PC-9 (cell line): ENCODE results near the gene PCDHB15. TPM values are rescaled to one million over a fixed set of nuclear protein-coding genes. Genes with fewer than 3 reads are reported as not detected.
"Not testable (repeated sequence)": the region's sequence is repeated elsewhere in the genome, so short reads cannot be mapped to it uniquely, and the experiment has no call there.

Source experiments
- BruUV-seq: library from RNA; stranded (reverse); fragments of 400-500 nt; replicated peaks from 2 replicates; lab custom pipeline; 2021; lab: Mats Ljungman, UMichigan
- CTCF ChIA-PET: fragments of 300-600 bp; sonication (Branson Sonifier 250); formaldehyde crosslinking; loops from one replicate; lab custom pipeline; 2022; ENCODE audit warnings: antibody characterized with exemption; lab: Charles Lee
- POLR2A ChIA-PET: fragments of 300-600 bp; sonication (Branson Sonifier 250); formaldehyde crosslinking; loops from one replicate; lab custom pipeline; 2022; ENCODE audit warnings: antibody characterized with exemption; ENCODE audit not compliant: unreplicated experiment; lab: Charles Lee
- DNase-seq, 2 experiments: peaks; one replicate each; pipeline versions ENCODE4 v3.0.0 to v3.0.0-alpha.2; 2015 to 2022; ENCODE audit warnings: mixed read lengths in 1 of 2
- H2AFZ ChIP-seq: fragments of 200-600 bp; sonication (generic); 2 replicates; pipeline ENCODE4 v1.8.1; 2017; ENCODE audit warnings: antibody characterized with exemption
- H3F3A ChIP-seq: fragments of 200-600 bp; sonication (generic); 2 replicates; pipeline ENCODE4 v1.8.1; 2017; ENCODE audit warnings: antibody characterized with exemption, mild to moderate bottlenecking, low read depth; ENCODE audit not compliant: insufficient read depth
- H3K27ac ChIP-seq: fragments of 200-600 bp; sonication (generic); 2 replicates; pipeline ENCODE4 v1.6.1; 2016; ENCODE audit warnings: mixed run types
- H3K27me3 ChIP-seq: fragments of 200-600 bp; sonication (generic); 2 replicates; pipeline ENCODE4 v1.6.1; 2016; ENCODE audit warnings: low read depth, mixed run types; ENCODE audit not compliant: insufficient read depth
- H3K36me3 ChIP-seq: fragments of 200-600 bp; sonication (generic); 2 replicates; pipeline ENCODE4 v1.6.1; 2016; ENCODE audit warnings: low read depth, mixed run types
- H3K4me1 ChIP-seq: fragments of 200-600 bp; sonication (generic); replicated peaks from 2 replicates; pipeline ENCODE4 v1.6.1; 2016; ENCODE audit warnings: mixed run types; ENCODE audit not compliant: insufficient read depth
- H3K4me2 ChIP-seq: fragments of 200-600 bp; sonication (generic); 2 replicates; pipeline ENCODE4 v1.6.1; 2017; ENCODE audit warnings: mixed run types
- H3K4me3 ChIP-seq: fragments of 200-600 bp; sonication (generic); 2 replicates; pipeline ENCODE4 v1.6.1; 2016; ENCODE audit warnings: mixed run types
- H3K79me2 ChIP-seq: fragments of 200-600 bp; sonication (generic); 2 replicates; pipeline ENCODE4 v1.6.1; 2017; ENCODE audit warnings: low read depth, mixed run types
- H3K9me2 ChIP-seq: fragments of 200-600 bp; sonication (generic); 2 replicates; pipeline ENCODE4 v1.8.1; 2017; ENCODE audit warnings: mild to moderate bottlenecking; ENCODE audit not compliant: insufficient read depth
- H3K9me3 ChIP-seq: fragments of 200-600 bp; sonication (generic); 2 replicates; pipeline ENCODE4 v1.8.1; 2016; ENCODE audit warnings: low read depth; ENCODE audit not compliant: insufficient read depth
- H4K20me1 ChIP-seq: fragments of 200-600 bp; sonication (generic); 2 replicates; pipeline ENCODE4 v1.8.1; 2017; ENCODE audit not compliant: insufficient read depth
- intact Hi-C: fragments of 100-400 bp; cut with micrococcal nuclease; formaldehyde crosslinking; loops from one replicate; pipeline ENCODE4 v1.10.0; 2022; ENCODE audit not compliant: unreplicated experiment
- total RNA-seq: library from RNA; stranded (reverse); gene quantifications from 2 replicates; pipeline ENCODE4 v1.2.3, GENCODE V29; 2021
- TF ChIP-seq, protein P1 (sequence below): fragments of 200-600 bp; sonication (generic); conservative IDR thresholded peaks from 2 replicates; pipeline ENCODE4 v1.6.1; 2017; ENCODE audit warnings: mixed run types, antibody characterized with exemption, mild to moderate bottlenecking, moderate library complexity

The PCDHB15 gene
- total RNA-seq, 1 experiment from 2014 or later, result not detected

DNA sequence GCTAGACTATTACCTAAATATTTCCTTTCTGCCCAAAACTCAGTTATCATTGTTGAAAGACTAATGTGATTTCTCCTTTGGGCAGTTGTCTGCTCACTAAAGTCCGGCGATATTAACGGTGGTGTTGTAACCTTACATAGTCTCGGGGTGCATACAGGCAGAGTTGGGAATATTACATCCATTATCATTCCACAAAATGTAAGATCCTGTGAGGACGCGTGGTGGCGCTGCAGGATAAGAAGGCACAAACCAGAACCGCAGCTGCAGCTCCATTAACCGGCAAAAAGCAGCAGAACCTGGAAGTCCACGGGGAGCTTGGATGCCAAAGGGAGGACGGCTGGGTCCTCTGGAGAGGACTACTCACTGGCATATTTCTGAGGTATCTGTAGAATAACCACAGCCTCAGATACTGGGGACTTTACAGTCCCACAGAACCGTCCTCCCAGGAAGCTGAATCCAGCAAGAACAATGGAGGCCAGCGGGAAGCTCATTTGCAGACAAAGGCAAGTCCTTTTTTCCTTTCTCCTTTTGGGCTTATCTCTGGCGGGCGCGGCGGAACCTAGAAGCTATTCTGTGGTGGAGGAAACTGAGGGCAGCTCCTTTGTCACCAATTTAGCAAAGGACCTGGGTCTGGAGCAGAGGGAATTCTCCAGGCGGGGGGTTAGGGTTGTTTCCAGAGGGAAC lies 31.4 kb upstream of the PCDHB15 start, which contains the start of gene PCDHB13:
TSS of gene PCDHB13 (plus strand) at position 264 of the 684 bp plus-strand sequence. CDS start at position 469, 205 bp downstream.
- H3F3A ChIP-seq, H4K20me1 ChIP-seq, H3K4me3 ChIP-seq, H3K27me3 ChIP-seq, H3K4me1 ChIP-seq, H3K9me2 ChIP-seq, POLR2A ChIA-PET, BruUV-seq, CTCF ChIA-PET, H3K79me2 ChIP-seq, H3K4me2 ChIP-seq, H3K27ac ChIP-seq, H3K36me3 ChIP-seq, intact Hi-C loops, H2AFZ ChIP-seq, H3K9me3 ChIP-seq: not testable (repeated sequence)
- DNase-seq, result peak in 1 of 2 experiments; percentile 9
- TF ChIP-seq, protein P1, sequence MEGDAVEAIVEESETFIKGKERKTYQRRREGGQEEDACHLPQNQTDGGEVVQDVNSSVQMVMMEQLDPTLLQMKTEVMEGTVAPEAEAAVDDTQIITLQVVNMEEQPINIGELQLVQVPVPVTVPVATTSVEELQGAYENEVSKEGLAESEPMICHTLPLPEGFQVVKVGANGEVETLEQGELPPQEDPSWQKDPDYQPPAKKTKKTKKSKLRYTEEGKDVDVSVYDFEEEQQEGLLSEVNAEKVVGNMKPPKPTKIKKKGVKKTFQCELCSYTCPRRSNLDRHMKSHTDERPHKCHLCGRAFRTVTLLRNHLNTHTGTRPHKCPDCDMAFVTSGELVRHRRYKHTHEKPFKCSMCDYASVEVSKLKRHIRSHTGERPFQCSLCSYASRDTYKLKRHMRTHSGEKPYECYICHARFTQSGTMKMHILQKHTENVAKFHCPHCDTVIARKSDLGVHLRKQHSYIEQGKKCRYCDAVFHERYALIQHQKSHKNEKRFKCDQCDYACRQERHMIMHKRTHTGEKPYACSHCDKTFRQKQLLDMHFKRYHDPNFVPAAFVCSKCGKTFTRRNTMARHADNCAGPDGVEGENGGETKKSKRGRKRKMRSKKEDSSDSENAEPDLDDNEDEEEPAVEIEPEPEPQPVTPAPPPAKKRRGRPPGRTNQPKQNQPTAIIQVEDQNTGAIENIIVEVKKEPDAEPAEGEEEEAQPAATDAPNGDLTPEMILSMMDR, result peak; percentile 49

DNA sequence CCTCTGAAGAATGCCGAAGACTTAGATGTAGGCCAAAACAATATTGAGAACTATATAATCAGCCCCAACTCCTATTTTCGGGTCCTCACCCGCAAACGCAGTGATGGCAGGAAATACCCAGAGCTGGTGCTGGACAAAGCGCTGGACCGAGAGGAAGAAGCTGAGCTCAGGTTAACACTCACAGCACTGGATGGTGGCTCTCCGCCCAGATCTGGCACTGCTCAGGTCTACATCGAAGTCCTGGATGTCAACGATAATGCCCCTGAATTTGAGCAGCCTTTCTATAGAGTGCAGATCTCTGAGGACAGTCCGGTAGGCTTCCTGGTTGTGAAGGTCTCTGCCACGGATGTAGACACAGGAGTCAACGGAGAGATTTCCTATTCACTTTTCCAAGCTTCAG lies 30.6 kb upstream of the PCDHB15 start:
- H4K20me1 ChIP-seq, H3K4me2 ChIP-seq, H3K4me1 ChIP-seq, POLR2A ChIA-PET, H3K9me3 ChIP-seq, H3K27ac ChIP-seq, H2AFZ ChIP-seq, BruUV-seq, DNase-seq, H3K79me2 ChIP-seq, H3K36me3 ChIP-seq, H3F3A ChIP-seq, CTCF ChIA-PET, H3K4me3 ChIP-seq, H3K27me3 ChIP-seq, intact Hi-C loops, H3K9me2 ChIP-seq: not testable (repeated sequence)

DNA sequence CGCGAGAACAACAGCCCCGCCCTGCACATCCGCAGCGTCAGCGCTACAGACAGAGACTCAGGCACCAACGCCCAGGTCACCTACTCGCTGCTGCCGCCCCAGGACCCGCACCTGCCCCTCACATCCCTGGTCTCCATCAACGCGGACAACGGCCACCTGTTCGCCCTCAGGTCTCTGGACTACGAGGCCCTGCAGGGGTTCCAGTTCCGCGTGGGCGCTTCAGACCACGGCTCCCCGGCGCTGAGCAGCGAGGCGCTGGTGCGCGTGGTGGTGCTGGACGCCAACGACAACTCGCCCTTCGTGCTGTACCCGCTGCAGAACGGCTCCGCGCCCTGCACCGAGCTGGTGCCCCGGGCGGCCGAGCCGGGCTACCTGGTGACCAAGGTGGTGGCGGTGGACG lies 29.7 kb upstream of the PCDHB15 start:
- DNase-seq, H3K4me2 ChIP-seq, H3K9me3 ChIP-seq, H3K27ac ChIP-seq, H3K27me3 ChIP-seq, intact Hi-C loops, CTCF ChIA-PET, BruUV-seq, H3K9me2 ChIP-seq, POLR2A ChIA-PET, H2AFZ ChIP-seq, H3F3A ChIP-seq, H3K4me3 ChIP-seq, H4K20me1 ChIP-seq, H3K79me2 ChIP-seq, H3K36me3 ChIP-seq, H3K4me1 ChIP-seq: not testable (repeated sequence)

- H3K4me2 ChIP-seq, DNase-seq, CTCF ChIA-PET, H3K79me2 ChIP-seq, H3K9me3 ChIP-seq, POLR2A ChIA-PET, H3K27ac ChIP-seq, H3K4me3 ChIP-seq, BruUV-seq, H3K9me2 ChIP-seq, H3F3A ChIP-seq, H4K20me1 ChIP-seq, H2AFZ ChIP-seq, H3K27me3 ChIP-seq, H3K4me1 ChIP-seq, H3K36me3 ChIP-seq, intact Hi-C loops: not testable (repeated sequence)
Measured at GRCh38 chr5:141216035-141216434, 29.2 kb upstream of the PCDHB15 start.
